ENCODE measurements around the gene LRRC32.
"Not testable (repeated sequence)": the region's sequence is repeated elsewhere in the genome, so short reads cannot be mapped to it uniquely, and the experiment has no call there.

Gene LRRC32

GRCh38 chr11:76653012-76653673 lies 17.4 kb downstream of the LRRC32 start:
- no peak for DNase-seq

- DNase-seq: no peak
These were observed 20.6 kb downstream of the LRRC32 start for GRCh38 chr11:76649851-76650372.

GRCh38 chr11:76649011-76649410 lies 21.5 kb downstream of the LRRC32 start:
- no peak for DNase-seq

GRCh38 chr11:76648061-76648460 lies 22.5 kb downstream of the LRRC32 start:
- DNase-seq: no peak

- DNase-seq: no peak
These were observed 23.5 kb downstream of the LRRC32 start for GRCh38 chr11:76646882-76647534.

- no peak for DNase-seq
These were observed 26.0 kb downstream of the LRRC32 start for GRCh38 chr11:76644591-76644990.

GRCh38 chr11:76643711-76644110 lies 26.8 kb downstream of the LRRC32 start:
- not testable (repeated sequence) for DNase-seq

GRCh38 chr11:76642341-76642740 lies 28.2 kb downstream of the LRRC32 start:
- no peak for DNase-seq

- no peak for DNase-seq
These were observed 28.6 kb downstream of the LRRC32 start for GRCh38 chr11:76641905-76642304.

- DNase-seq: no peak
These were observed 30.0 kb downstream of the LRRC32 start for GRCh38 chr11:76640501-76640900.

GRCh38 chr11:76639621-76640020 lies 30.9 kb downstream of the LRRC32 start:
- DNase-seq: no peak

GRCh38 chr11:76638270-76639197 lies 32.0 kb downstream of the LRRC32 start:
- DNase-seq: no peak

GRCh38 chr11:76637491-76638269 lies 32.9 kb downstream of the LRRC32 start:
- DNase-seq: no peak

- no peak for DNase-seq
These were observed 33.6 kb downstream of the LRRC32 start for GRCh38 chr11:76636826-76637460.

GRCh38 chr11:76635991-76636738 lies 34.4 kb downstream of the LRRC32 start:
- DNase-seq: no peak

- DNase-seq: no peak
These were observed 35.7 kb downstream of the LRRC32 start for GRCh38 chr11:76634886-76635285.

GRCh38 chr11:76632492-76632891 lies 38.1 kb downstream of the LRRC32 start:
- no peak for DNase-seq

GRCh38 chr11:76631566-76632308 lies 38.8 kb downstream of the LRRC32 start:
- DNase-seq: no peak

Measured in anterior cingulate cortex (tissue), 58 donors.